Measurements from ENCODE around the gene RHOF. TPM values are rescaled to one million over a fixed set of nuclear protein-coding genes. Genes with fewer than 3 reads are reported as not detected.

The RHOF gene
- total RNA-seq, 1 experiment from 2014 or later, result 29.1 TPM

DNA sequence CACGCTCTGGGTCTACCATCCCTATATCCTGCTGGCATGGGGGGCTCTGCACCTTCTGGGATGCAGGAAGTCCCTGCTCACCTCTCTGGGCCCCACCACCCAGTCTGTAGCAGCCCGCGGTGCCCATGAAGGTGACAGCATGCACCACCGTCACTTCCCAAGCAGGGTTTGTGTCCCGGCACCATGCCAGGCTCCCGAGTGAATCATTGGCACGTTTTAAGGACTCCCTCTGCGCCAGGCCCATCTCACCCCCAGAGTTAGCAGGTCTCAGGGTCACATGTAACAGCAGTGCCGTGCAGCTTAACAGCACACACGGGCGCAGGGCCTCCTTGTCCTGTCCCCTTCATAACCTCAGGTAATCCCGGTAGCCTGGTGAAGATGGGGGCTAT, 30.2 kb upstream of the RHOF start:
- H3K27me3 ChIP-seq (ENCODE audit: insufficient read depth, low read length), result no peaks in the 10 kb centered on the region
- no peak overlapping the region for H4K5ac ChIP-seq (ENCODE audit: insufficient read length, low read depth, low read length)
- Mint-ChIP-seq H3K27me3 (ENCODE audit: low read depth) (no peaks in the 10 kb centered on the region), H3K27ac (no peak overlapping the region), H3K4me3 (no peak overlapping the region), H3K36me3 (ENCODE audit: insufficient read depth in 1 of 3, low read depth in 3 of 3) (peaks cover 22 to 72% (median 52%) of the 10 kb centered on the region in 3 experiments), H3K9me3 (no peaks in the 10 kb centered on the region; a peak in 1 of 5 replicates), H3K4me1 (no peaks in the 10 kb centered on the region)
- no peaks in the 10 kb centered on the region for H4K20me1 ChIP-seq (ENCODE audit: control insufficient read depth, insufficient read depth, insufficient read length)
- H2BK120ac ChIP-seq (ENCODE audit: low read depth, low read length, poor library complexity, severe bottlenecking), result no peak overlapping the region
- no peak overlapping the region for H2BK15ac ChIP-seq (ENCODE audit: low read depth, low read length)
- H3K4me1 ChIP-seq (ENCODE audit: insufficient read depth, low read length), result no peaks in the 10 kb centered on the region
- H3K18ac ChIP-seq (ENCODE audit: insufficient read length, low read depth, low read length), result no peak overlapping the region
- no peak overlapping the region for H2AK5ac ChIP-seq (ENCODE audit: insufficient read length, low read length)
- no peak overlapping the region for H2BK20ac ChIP-seq (ENCODE audit: low read depth, low read length, poor library complexity, severe bottlenecking)
- H3K4ac ChIP-seq (ENCODE audit: low read depth, low read length), result no peak overlapping the region
- H3K23ac ChIP-seq (ENCODE audit: insufficient read length, low read depth, low read length), result no peak overlapping the region
- TF ChIP-seq, protein P1, sequence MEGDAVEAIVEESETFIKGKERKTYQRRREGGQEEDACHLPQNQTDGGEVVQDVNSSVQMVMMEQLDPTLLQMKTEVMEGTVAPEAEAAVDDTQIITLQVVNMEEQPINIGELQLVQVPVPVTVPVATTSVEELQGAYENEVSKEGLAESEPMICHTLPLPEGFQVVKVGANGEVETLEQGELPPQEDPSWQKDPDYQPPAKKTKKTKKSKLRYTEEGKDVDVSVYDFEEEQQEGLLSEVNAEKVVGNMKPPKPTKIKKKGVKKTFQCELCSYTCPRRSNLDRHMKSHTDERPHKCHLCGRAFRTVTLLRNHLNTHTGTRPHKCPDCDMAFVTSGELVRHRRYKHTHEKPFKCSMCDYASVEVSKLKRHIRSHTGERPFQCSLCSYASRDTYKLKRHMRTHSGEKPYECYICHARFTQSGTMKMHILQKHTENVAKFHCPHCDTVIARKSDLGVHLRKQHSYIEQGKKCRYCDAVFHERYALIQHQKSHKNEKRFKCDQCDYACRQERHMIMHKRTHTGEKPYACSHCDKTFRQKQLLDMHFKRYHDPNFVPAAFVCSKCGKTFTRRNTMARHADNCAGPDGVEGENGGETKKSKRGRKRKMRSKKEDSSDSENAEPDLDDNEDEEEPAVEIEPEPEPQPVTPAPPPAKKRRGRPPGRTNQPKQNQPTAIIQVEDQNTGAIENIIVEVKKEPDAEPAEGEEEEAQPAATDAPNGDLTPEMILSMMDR (conservative IDR thresholded peaks at IDR 0.05), result no peak
- no peaks in the 10 kb centered on the region for H3K9me3 ChIP-seq (ENCODE audit: control insufficient read depth, low read depth, low read length)
- no peak overlapping the region for H2BK5ac ChIP-seq (ENCODE audit: insufficient read length, low read length)
- no peak for DNase-seq
- H3K14ac ChIP-seq (ENCODE audit: insufficient read depth, low read length), result no peak overlapping the region
- no peak overlapping the region for H3K4me2 ChIP-seq (ENCODE audit: insufficient read depth, insufficient read length, low read length)
- no peak overlapping the region for H3T11ph ChIP-seq (ENCODE audit: low read length)
- H3K23me2 ChIP-seq (ENCODE audit: insufficient read length, low read depth, low read length, poor library complexity, severe bottlenecking), result no peaks in the 10 kb centered on the region
- H2BK12ac ChIP-seq (ENCODE audit: insufficient read length, low read depth, low read length), result no peak overlapping the region
- no peak overlapping the region for H3K27ac ChIP-seq (ENCODE audit: insufficient read length, low read depth, low read length)
- no peaks in the 10 kb centered on the region for H3K79me2 ChIP-seq (ENCODE audit: insufficient read depth, low read length)
- H4K8ac ChIP-seq (replicated peaks; ENCODE audit: insufficient read length, low read depth, low read length), result no peak overlapping the region
- H3K79me1 ChIP-seq (ENCODE audit: insufficient read depth, low read depth, low read length, poor library complexity, severe bottlenecking), result no peaks in the 10 kb centered on the region
- no CpG with 5 or more reads among the region's 12 CpGs for WGBS (ENCODE audit: extremely low coverage, insufficient read length, low lambda C conversion rate)
- H3K9ac ChIP-seq (ENCODE audit: extremely low read depth, insufficient read length, low read length), result no peak overlapping the region
- H4K91ac ChIP-seq (ENCODE audit: insufficient read length, low read depth, low read length), result no peak overlapping the region
- no peak overlapping the region for H3K56ac ChIP-seq (ENCODE audit: insufficient read length, low read depth, low read length)
- no peak overlapping the region for H2AFZ ChIP-seq (ENCODE audit: low read length)
